Choroid plexus epithelial cell (primary cell): ENCODE measurements around the gene MSMB.
"Not testable (repeated sequence)": the region's sequence is repeated elsewhere in the genome, so short reads cannot be mapped to it uniquely, and the experiment has no call there.

ENCODE experiments used
- DNase-seq: peaks from one replicate; pipeline ENCODE4 v3.0.0-alpha.2; 2010; ENCODE audit warnings: low read depth
- H3K4me3 ChIP-seq: 2 replicates; pipeline ENCODE4 v1.5.1; 2011; ENCODE audit warnings: low read depth, mild to moderate bottlenecking, control low read depth, low read length, moderate library complexity
- TF ChIP-seq, protein P1 (sequence below): conservative IDR thresholded peaks from 2 replicates; pipeline ENCODE4 v1.5.1; 2011; ENCODE audit warnings: low read depth, mild to moderate bottlenecking, control low read depth, inconsistent platforms, low read length, moderate library complexity

The MSMB gene

DNA sequence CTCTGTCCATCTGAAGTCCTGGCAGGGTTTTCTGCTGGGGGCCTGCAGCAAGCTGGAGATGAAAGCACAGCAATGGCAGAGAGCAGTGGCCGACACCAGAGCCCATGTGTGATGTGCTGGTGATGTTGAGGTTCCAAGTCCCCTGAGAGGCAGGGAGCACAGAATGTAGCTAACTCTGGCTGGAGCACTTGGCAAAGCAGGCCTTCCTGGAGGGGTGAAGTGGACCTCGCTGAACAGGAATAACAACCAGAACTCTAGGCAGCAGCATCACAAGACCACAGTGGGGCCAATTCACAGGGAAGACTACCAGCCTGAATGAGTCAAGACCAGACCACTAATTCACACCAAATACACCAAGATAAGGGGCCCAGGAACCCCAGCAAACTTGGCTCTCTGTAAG is 22.8 kb upstream of the MSMB start:
- no peak overlapping the region for H3K4me3 ChIP-seq
- TF ChIP-seq, protein P1, sequence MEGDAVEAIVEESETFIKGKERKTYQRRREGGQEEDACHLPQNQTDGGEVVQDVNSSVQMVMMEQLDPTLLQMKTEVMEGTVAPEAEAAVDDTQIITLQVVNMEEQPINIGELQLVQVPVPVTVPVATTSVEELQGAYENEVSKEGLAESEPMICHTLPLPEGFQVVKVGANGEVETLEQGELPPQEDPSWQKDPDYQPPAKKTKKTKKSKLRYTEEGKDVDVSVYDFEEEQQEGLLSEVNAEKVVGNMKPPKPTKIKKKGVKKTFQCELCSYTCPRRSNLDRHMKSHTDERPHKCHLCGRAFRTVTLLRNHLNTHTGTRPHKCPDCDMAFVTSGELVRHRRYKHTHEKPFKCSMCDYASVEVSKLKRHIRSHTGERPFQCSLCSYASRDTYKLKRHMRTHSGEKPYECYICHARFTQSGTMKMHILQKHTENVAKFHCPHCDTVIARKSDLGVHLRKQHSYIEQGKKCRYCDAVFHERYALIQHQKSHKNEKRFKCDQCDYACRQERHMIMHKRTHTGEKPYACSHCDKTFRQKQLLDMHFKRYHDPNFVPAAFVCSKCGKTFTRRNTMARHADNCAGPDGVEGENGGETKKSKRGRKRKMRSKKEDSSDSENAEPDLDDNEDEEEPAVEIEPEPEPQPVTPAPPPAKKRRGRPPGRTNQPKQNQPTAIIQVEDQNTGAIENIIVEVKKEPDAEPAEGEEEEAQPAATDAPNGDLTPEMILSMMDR, result no peak
- no peak for DNase-seq

GRCh38 chr10:46068117-46068516 is 22.0 kb upstream of the MSMB start:
- TF ChIP-seq, protein P1, result no peak
- H3K4me3 ChIP-seq, result no peak overlapping the region
- DNase-seq, result no peak

DNA sequence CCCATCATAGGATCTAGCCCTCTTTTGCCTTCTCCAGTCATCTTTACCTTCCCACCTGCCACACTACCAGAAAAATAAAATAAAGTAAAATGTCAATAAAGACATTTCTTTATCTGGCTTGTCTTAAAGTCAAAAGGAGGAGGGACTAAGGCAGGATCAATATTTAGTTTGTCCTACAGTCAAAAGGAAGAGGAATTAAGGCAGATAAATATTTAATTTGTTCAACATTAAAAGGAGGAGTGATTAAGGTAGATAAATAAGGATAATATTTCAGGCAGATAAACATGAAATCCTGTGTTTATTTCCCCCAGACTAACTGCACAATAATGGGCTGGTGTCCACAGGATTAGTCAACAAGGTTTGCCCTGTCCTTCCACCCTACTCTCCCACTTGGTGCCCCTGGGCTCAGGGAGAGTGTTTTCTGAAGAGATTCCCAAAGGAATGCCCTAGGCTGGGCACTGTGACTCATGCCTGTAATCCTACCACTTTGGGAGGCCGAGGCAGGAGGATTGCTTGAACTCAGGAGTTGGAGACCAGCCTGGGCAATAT is 18.3 kb upstream of the MSMB start:
- H3K4me3 ChIP-seq, result no peak overlapping the region
- TF ChIP-seq, protein P1, result no peak
- no peak for DNase-seq

GRCh38 chr10:46062723-46063428 is 16.8 kb upstream of the MSMB start:
- no peak overlapping the region for H3K4me3 ChIP-seq
- DNase-seq, result no peak
- TF ChIP-seq, protein P1, result no peak

GRCh38 chr10:46060706-46061105 is 14.6 kb upstream of the MSMB start:
- TF ChIP-seq, protein P1, result no peak
- no peak for DNase-seq
- no peak overlapping the region for H3K4me3 ChIP-seq

DNA sequence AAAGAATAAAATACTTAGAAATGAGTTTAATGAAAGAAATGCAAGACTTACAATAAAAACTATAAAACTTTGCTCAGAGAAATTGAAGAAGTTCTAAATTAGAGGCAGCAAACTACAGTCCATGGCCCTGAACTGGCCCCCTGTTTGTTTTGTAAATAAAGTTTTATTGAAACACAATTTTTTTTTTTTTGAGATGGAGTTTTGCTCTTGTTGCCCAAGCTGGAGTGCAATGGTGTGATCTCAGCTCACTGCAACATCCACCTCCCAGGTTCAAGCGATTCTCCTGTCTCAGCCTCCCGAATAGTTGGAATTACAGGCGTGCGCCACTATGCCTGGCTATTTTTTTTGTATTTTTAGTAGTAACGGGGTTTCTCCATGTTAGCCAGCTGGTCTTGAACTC is 11.9 kb upstream of the MSMB start:
- not testable (repeated sequence) for DNase-seq, H3K4me3 ChIP-seq

DNA sequence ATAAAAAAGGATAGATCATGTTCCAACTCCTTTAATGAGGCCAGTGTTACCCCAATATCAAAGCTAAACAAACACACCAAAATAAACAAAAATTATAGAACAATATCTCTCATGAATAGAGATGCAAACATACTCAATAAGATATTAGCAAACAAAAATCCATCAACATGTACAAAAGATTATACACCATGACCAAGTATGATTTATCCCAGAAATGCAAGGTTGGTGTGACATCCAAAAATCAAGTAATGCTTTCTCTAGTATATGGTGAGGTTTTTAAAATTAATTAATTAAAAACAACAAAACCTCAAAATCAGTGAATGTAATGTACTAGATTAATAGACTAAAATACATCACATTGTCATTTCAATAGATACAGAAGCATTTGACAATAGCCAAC is 11.0 kb upstream of the MSMB start:
- no peak for DNase-seq
- H3K4me3 ChIP-seq, result no peak overlapping the region
- TF ChIP-seq, protein P1, result no peak
